Skeletal muscle tissue (tissue), 4 donors: Measurements from ENCODE around the gene ARHGEF6. TPM values are rescaled to one million over a fixed set of nuclear protein-coding genes. Genes with fewer than 3 reads are reported as not detected.
A peak's percentile ranks its signal among the peaks of the same experiment; 100 is the strongest.

Experiments used
- H3K27ac ChIP-seq: one replicate; pipeline ENCODE4 v1.7.0; 2013; ENCODE audit warnings: mild to moderate bottlenecking, low read depth, low read length, inconsistent platforms
- H3K27me3 ChIP-seq, 3 donors: one replicate each; pipeline ENCODE4 v1.7.0; 2013; ENCODE audit warnings: low read length in 3 of 3; ENCODE audit not compliant: control insufficient read depth in 3 of 3, insufficient read depth in 3 of 3
- H3K36me3 ChIP-seq, 3 donors: one replicate each; pipeline ENCODE4 v1.7.0; 2013; ENCODE audit warnings: low read length in 3 of 3; ENCODE audit not compliant: control insufficient read depth in 3 of 3, insufficient read depth in 3 of 3
- H3K4me1 ChIP-seq, 3 donors: one replicate each; pipeline ENCODE4 v1.7.0; 2013; ENCODE audit warnings: low read length in 3 of 3, mild to moderate bottlenecking in 3 of 3; ENCODE audit not compliant: control insufficient read depth in 3 of 3, insufficient read depth in 3 of 3
- H3K4me3 ChIP-seq, 3 donors: one replicate each; pipeline ENCODE4 v1.7.0; 2013; ENCODE audit warnings: low read length in 3 of 3
- H3K9ac ChIP-seq, 3 donors: one replicate each; pipeline ENCODE4 v1.7.0; 2013; ENCODE audit warnings: low read length in 3 of 3, mild to moderate bottlenecking in 3 of 3, moderate library complexity in 2 of 3, low read depth in 1 of 3
- H3K9me3 ChIP-seq, 3 donors: one replicate each; pipeline ENCODE4 v1.7.0; 2013; ENCODE audit warnings: low read length in 3 of 3; ENCODE audit not compliant: control insufficient read depth in 3 of 3
- total RNA-seq: library from RNA; depleted of rRNA; stranded (reverse); fragments of >200 nt; gene quantifications from one replicate; pipeline ENCODE4 v1.2.3, GENCODE V29; 2014
- donor health status: Osteomylitis.

The ARHGEF6 gene
- total RNA-seq, 1 donor from 2014 or later, result 25.6 TPM

- H3K4me3 ChIP-seq, result no peak overlapping the region
- H3K27ac ChIP-seq, result no peak overlapping the region
- no peaks in the 10 kb centered on the region for H3K9me3 ChIP-seq
- H3K27me3 ChIP-seq, result no peaks in the 10 kb centered on the region
- no peak overlapping the region for H3K9ac ChIP-seq
- H3K4me1 ChIP-seq, result peaks cover 3 to 9% (median 8%) of the 10 kb centered on the region in 3 donors
- H3K36me3 ChIP-seq, result peaks cover 0 to 6% (median 0%) of the 10 kb centered on the region in 3 donors
These were observed 45.1 kb downstream of the ARHGEF6 start for GRCh38 chrX:136735601-136736000.

GRCh38 chrX:136733613-136734012 is 47.1 kb downstream of the ARHGEF6 start:
- Histone ChIP-seq H3K9ac (no peak overlapping the region), H3K4me3 (no peak overlapping the region), H3K27me3 (no peaks in the 10 kb centered on the region), H3K4me1 (peaks cover 3 to 9% (median 8%) of the 10 kb centered on the region in 3 donors), H3K36me3 (peaks cover 0 to 6% (median 0%) of the 10 kb centered on the region in 3 donors), H3K27ac (no peak overlapping the region), H3K9me3 (no peaks in the 10 kb centered on the region)

GRCh38 chrX:136731798-136732197 is 48.9 kb downstream of the ARHGEF6 start:
- H3K36me3 ChIP-seq, result peaks cover 0 to 4% (median 0%) of the 10 kb centered on the region in 3 donors
- H3K9me3 ChIP-seq, result no peaks in the 10 kb centered on the region
- H3K27me3 ChIP-seq, result no peaks in the 10 kb centered on the region
- no peak overlapping the region for H3K4me3 ChIP-seq
- no peak overlapping the region for H3K9ac ChIP-seq
- peaks cover 3 to 9% (median 8%) of the 10 kb centered on the region in 3 donors for H3K4me1 ChIP-seq
- H3K27ac ChIP-seq, result peak overlapping the region; percentile 73

GRCh38 chrX:136731207-136731782 is 49.4 kb downstream of the ARHGEF6 start:
- peak overlapping the region; percentile 73 for H3K27ac ChIP-seq

GRCh38 chrX:136728393-136728792 is 52.3 kb downstream of the ARHGEF6 start:
- Histone ChIP-seq H3K4me1 (peaks cover 6 to 11% (median 9%) of the 10 kb centered on the region in 3 donors), H3K9ac (no peak overlapping the region), H3K36me3 (peaks cover 0 to 3% (median 0%) of the 10 kb centered on the region in 3 donors), H3K27ac (no peak overlapping the region), H3K4me3 (no peak overlapping the region), H3K27me3 (no peaks in the 10 kb centered on the region), H3K9me3 (no peaks in the 10 kb centered on the region)

More at GRCh38 chrX:136731207-136731782, 49.4 kb downstream of the ARHGEF6 start:
- Histone ChIP-seq H3K4me1 (peaks cover 3 to 12% (median 4%) of the 10 kb centered on the region in 3 donors), H3K9me3 (no peaks in the 10 kb centered on the region), H3K9ac (peak overlapping the region in 2 of 3 donors; percentile 10 to 16), H3K27me3 (no peaks in the 10 kb centered on the region), H3K36me3 (peaks cover 0 to 4% (median 0%) of the 10 kb centered on the region in 3 donors), H3K4me3 (no peak overlapping the region)

GRCh38 chrX:136725441-136726104 is 55.2 kb downstream of the ARHGEF6 start:
- Histone ChIP-seq H3K4me3 (no peak overlapping the region), H3K36me3 (no peaks in the 10 kb centered on the region), H3K27ac (peak overlapping the region; percentile 12), H3K9me3 (no peaks in the 10 kb centered on the region), H3K27me3 (no peaks in the 10 kb centered on the region), H3K4me1 (peaks cover 3 to 8% (median 6%) of the 10 kb centered on the region in 3 donors), H3K9ac (no peak overlapping the region)

GRCh38 chrX:136718091-136718490 is 62.6 kb downstream of the ARHGEF6 start:
- no peaks in the 10 kb centered on the region for H3K9me3 ChIP-seq
- no peaks in the 10 kb centered on the region for H3K4me1 ChIP-seq
- H3K9ac ChIP-seq, result no peak overlapping the region
- H3K36me3 ChIP-seq, result no peaks in the 10 kb centered on the region
- H3K27me3 ChIP-seq, result peaks cover 0 to 4% (median 0%) of the 10 kb centered on the region in 3 donors
- no peak overlapping the region for H3K27ac ChIP-seq
- no peak overlapping the region for H3K4me3 ChIP-seq

GRCh38 chrX:136714626-136715599 is 65.8 kb downstream of the ARHGEF6 start:
- peaks cover 0 to 1% (median 0%) of the 10 kb centered on the region in 3 donors for H3K36me3 ChIP-seq
- no peak overlapping the region for H3K27ac ChIP-seq
- H3K27me3 ChIP-seq, result peaks cover 0 to 8% (median 0%) of the 10 kb centered on the region in 3 donors
- no peaks in the 10 kb centered on the region for H3K4me1 ChIP-seq
- H3K9ac ChIP-seq, result no peak overlapping the region
- no peak overlapping the region for H3K4me3 ChIP-seq
- no peaks in the 10 kb centered on the region for H3K9me3 ChIP-seq

- no peaks in the 10 kb centered on the region for H3K9me3 ChIP-seq
- H3K27ac ChIP-seq, result no peak overlapping the region
- H3K4me3 ChIP-seq, result no peak overlapping the region
- no peak overlapping the region for H3K9ac ChIP-seq
- H3K36me3 ChIP-seq, result peaks cover 0 to 5% (median 0%) of the 10 kb centered on the region in 3 donors
- no peaks in the 10 kb centered on the region for H3K4me1 ChIP-seq
- H3K27me3 ChIP-seq, result peaks cover 0 to 8% (median 0%) of the 10 kb centered on the region in 3 donors
These were observed 68.0 kb downstream of the ARHGEF6 start for GRCh38 chrX:136712650-136713310.
